Activated B cell treated with CpG ODN at 0.5 μM for 24 hours (primary cell): ENCODE results near the gene CENPVL3. TPM values are rescaled to one million over a fixed set of nuclear protein-coding genes. Genes with fewer than 3 reads are reported as not detected.

Experiments used
- ATAC-seq: fragments of 200-7000 bp; cut with Tn5 transposase; one replicate; pipeline ENCODE4 v1.10.0; 2021; ENCODE audit warnings: low read depth, mild to moderate bottlenecking, moderate library complexity
- CTCF ChIA-PET: fragments of 350-600 bp; sonication (Branson Sonifier 250); formaldehyde crosslinking; loops from one replicate; lab custom pipeline; 2021; ENCODE audit warnings: antibody characterized with exemption; lab: Charles Lee
- POLR2A ChIA-PET: fragments of 350-600 bp; sonication (Branson Sonifier 250); formaldehyde crosslinking; loops from one replicate; lab custom pipeline; 2021; ENCODE audit warnings: antibody characterized with exemption; lab: Charles Lee
- DNase-seq: peaks from one replicate; pipeline ENCODE4 v3.0.0; 2022
- H3K27ac Mint-ChIP-seq: one replicate; pipeline ENCODE4 v1.8.0; 2020; ENCODE audit warnings: mixed read lengths
- H3K27me3 Mint-ChIP-seq: one replicate; pipeline ENCODE4 v1.8.0; 2021; ENCODE audit warnings: mixed read lengths
- H3K36me3 Mint-ChIP-seq: one replicate; pipeline ENCODE4 v1.8.0; 2021; ENCODE audit warnings: low read depth, mixed read lengths
- H3K4me1 Mint-ChIP-seq: one replicate; pipeline ENCODE4 v1.8.0; 2021; ENCODE audit warnings: mixed read lengths
- H3K4me3 Mint-ChIP-seq: one replicate; pipeline ENCODE4 v1.8.0; 2020; ENCODE audit warnings: mild to moderate bottlenecking, mixed read lengths
- H3K9me3 Mint-ChIP-seq: one replicate; pipeline ENCODE4 v1.8.0; 2020; ENCODE audit warnings: mixed read lengths
- intact Hi-C: fragments of 100-400 bp; cut with micrococcal nuclease; formaldehyde crosslinking; loops from one replicate; pipeline ENCODE4 v1.15.1; 2024
- total RNA-seq: library from RNA; stranded (reverse); gene quantifications from 2 replicates; pipeline ENCODE4 v1.2.3, GENCODE V29; 2022
- TF ChIP-seq, protein P1 (sequence below): fragments of 200-600 bp; IDR thresholded peaks from one replicate; pipeline ENCODE4 v1.8.0; 2022; ENCODE audit warnings: antibody characterized with exemption, mild to moderate bottlenecking

The CENPVL3 gene
- total RNA-seq, 1 donor from 2014 or later, result not detected

- Mint-ChIP-seq H3K9me3 (no peaks in the 10 kb centered on the region), H3K27ac (no peak overlapping the region), H3K27me3 (peaks cover 5% of the 10 kb centered on the region), H3K4me3 (no peak overlapping the region), H3K4me1 (no peaks in the 10 kb centered on the region), H3K36me3 (no peaks in the 10 kb centered on the region)
- TF ChIP-seq, protein P1, sequence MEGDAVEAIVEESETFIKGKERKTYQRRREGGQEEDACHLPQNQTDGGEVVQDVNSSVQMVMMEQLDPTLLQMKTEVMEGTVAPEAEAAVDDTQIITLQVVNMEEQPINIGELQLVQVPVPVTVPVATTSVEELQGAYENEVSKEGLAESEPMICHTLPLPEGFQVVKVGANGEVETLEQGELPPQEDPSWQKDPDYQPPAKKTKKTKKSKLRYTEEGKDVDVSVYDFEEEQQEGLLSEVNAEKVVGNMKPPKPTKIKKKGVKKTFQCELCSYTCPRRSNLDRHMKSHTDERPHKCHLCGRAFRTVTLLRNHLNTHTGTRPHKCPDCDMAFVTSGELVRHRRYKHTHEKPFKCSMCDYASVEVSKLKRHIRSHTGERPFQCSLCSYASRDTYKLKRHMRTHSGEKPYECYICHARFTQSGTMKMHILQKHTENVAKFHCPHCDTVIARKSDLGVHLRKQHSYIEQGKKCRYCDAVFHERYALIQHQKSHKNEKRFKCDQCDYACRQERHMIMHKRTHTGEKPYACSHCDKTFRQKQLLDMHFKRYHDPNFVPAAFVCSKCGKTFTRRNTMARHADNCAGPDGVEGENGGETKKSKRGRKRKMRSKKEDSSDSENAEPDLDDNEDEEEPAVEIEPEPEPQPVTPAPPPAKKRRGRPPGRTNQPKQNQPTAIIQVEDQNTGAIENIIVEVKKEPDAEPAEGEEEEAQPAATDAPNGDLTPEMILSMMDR, result no peak
- ChIA-PET CTCF (no interaction called here), POLR2A (no interaction called here)
- intact Hi-C loops, result no loop called here
- ATAC-seq (no peak), DNase-seq (no peak)
Observed at GRCh38 chrX:51571874-51572273, 46.8 kb downstream of the CENPVL3 start.

DNA sequence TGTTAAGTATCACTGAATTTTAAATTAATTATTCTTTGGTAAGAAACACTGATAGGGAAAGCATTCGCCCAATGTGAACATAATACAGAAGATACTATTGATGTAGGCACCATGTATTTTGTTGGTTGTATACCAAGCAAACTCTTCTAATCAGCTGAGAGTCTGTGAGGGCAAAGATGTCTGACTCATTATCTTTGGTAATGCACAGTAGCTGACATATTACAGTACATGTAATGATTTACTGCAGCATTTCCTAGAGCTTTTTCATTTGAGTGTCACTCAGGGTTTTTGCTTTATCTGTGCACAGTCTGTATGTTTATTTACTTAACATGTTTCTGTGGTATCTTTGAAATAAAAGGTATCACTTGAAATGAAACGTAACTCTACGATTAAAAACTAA lies 49.2 kb downstream of the CENPVL3 start:
- H3K4me1 Mint-ChIP-seq, result no peaks in the 10 kb centered on the region
- ChIA-PET POLR2A (no interaction called here), CTCF (no interaction called here)
- peaks cover 5% of the 10 kb centered on the region for H3K27me3 Mint-ChIP-seq
- H3K4me3 Mint-ChIP-seq, result no peak overlapping the region
- DNase-seq, result no peak
- H3K9me3 Mint-ChIP-seq, result no peaks in the 10 kb centered on the region
- TF ChIP-seq, protein P1, result no peak
- no peak overlapping the region for H3K27ac Mint-ChIP-seq
- no peaks in the 10 kb centered on the region for H3K36me3 Mint-ChIP-seq
- intact Hi-C loops, result no loop called here
- ATAC-seq, result no peak

DNA sequence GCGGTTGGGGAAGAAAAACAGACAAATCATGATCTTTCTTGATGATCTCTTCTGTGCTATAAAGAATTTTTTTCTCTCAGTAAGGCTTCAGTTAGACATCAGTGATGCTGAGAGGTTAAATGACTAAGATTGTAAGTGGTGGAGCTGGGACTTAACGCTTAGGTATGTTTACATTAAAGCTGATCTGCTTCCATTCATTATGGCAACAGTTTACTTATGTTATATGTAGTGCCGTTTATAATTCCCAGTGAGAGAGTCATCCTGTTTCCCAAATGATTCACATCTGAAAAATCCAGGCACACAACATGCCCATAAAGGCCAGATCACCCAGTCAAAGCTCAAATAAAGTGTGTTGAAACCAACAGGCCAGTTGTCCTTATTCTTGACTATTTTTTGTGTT lies 50.1 kb downstream of the CENPVL3 start:
- DNase-seq (no peak), ATAC-seq (no peak)
- no peak overlapping the region for H3K27ac Mint-ChIP-seq
- intact Hi-C loops, result no loop called here
- TF ChIP-seq, protein P1, result no peak
- peaks cover 5% of the 10 kb centered on the region for H3K27me3 Mint-ChIP-seq
- ChIA-PET POLR2A (no interaction called here), CTCF (no interaction called here)
- no peaks in the 10 kb centered on the region for H3K4me1 Mint-ChIP-seq
- H3K4me3 Mint-ChIP-seq, result no peak overlapping the region
- H3K9me3 Mint-ChIP-seq, result no peaks in the 10 kb centered on the region
- no peaks in the 10 kb centered on the region for H3K36me3 Mint-ChIP-seq

Other genes with a start within 250 kb of the CENPVL3 start
- 0.29 TPM in 1 of 2 replicates, not detected in the other for gene NUDT11, start 122.3 kb downstream of the CENPVL3 start, total RNA-seq
- gene CENPVL2, start 63.9 kb upstream of the CENPVL3 start, total RNA-seq, result not detected in 2 replicates
- gene CENPVL1, start 91.6 kb upstream of the CENPVL3 start, total RNA-seq, result not detected in 2 replicates
- 12.9 and 13.9 TPM in 2 replicates for gene GSPT2, start 124.5 kb upstream of the CENPVL3 start, total RNA-seq